Fibroblast of skin of left quadriceps (primary cell): Measurements from ENCODE around the gene SLC2A2.

ENCODE experiments used
- DNase-seq, 2 experiments: peaks; one replicate each; pipeline ENCODE4 v3.0.0-alpha.2; 2013; ENCODE audit warnings: low read depth in 2 of 2

Gene SLC2A2

GRCh38 chr3:171026597-171027293 is at the start of gene SLC2A2:
SLC2A2 (minus strand) TSS chr3:171026720; CDS start chr3:171026670, 50 bp downstream.
- no peak for DNase-seq

GRCh38 chr3:171072432-171072831 is 45.9 kb upstream of the SLC2A2 start:
- DNase-seq: no peak

GRCh38 chr3:171068658-171069057 is 42.1 kb upstream of the SLC2A2 start:
- DNase-seq: no peak

- DNase-seq: no peak
Measured at GRCh38 chr3:171066206-171066605, 39.7 kb upstream of the SLC2A2 start.

GRCh38 chr3:171065732-171066131 is 39.2 kb upstream of the SLC2A2 start:
- DNase-seq: no peak

GRCh38 chr3:171064461-171064860 is 37.9 kb upstream of the SLC2A2 start:
- DNase-seq: no peak

- DNase-seq: no peak
Measured at GRCh38 chr3:171061749-171062148, 35.2 kb upstream of the SLC2A2 start.

GRCh38 chr3:171059978-171060377 is 33.5 kb upstream of the SLC2A2 start:
- DNase-seq: no peak

- DNase-seq: no peak
Measured at GRCh38 chr3:171058873-171059603, 32.5 kb upstream of the SLC2A2 start.

GRCh38 chr3:171058058-171058457 is 31.5 kb upstream of the SLC2A2 start:
- DNase-seq: peak in 1 of 2 experiments; percentile 17

- no peak for DNase-seq
Measured at GRCh38 chr3:171057072-171057471, 30.6 kb upstream of the SLC2A2 start.

- DNase-seq: no peak
Measured at GRCh38 chr3:171056528-171056927, 30.0 kb upstream of the SLC2A2 start.

- no peak for DNase-seq
Measured at GRCh38 chr3:171055336-171056178, 29.0 kb upstream of the SLC2A2 start.

GRCh38 chr3:171054921-171055320 is 28.4 kb upstream of the SLC2A2 start:
- DNase-seq: no peak

- DNase-seq: no peak
Measured at GRCh38 chr3:171054231-171054630, 27.7 kb upstream of the SLC2A2 start.

- peak; percentile 36 to 43 for DNase-seq
Measured at GRCh38 chr3:171049861-171050444, 23.4 kb upstream of the SLC2A2 start.

GRCh38 chr3:171046760-171047159 is 20.2 kb upstream of the SLC2A2 start:
- DNase-seq: no peak

GRCh38 chr3:171044835-171045793 is 18.6 kb upstream of the SLC2A2 start:
- DNase-seq: peak; percentile 31

- DNase-seq: no peak
Measured at GRCh38 chr3:171044384-171044783, 17.9 kb upstream of the SLC2A2 start.

GRCh38 chr3:171039674-171040073 is 13.2 kb upstream of the SLC2A2 start:
- no peak for DNase-seq

- no peak for DNase-seq
Measured at GRCh38 chr3:171038342-171038741, 11.8 kb upstream of the SLC2A2 start.
